ENCODE measurements around the gene REV3L.

Gene REV3L

DNA sequence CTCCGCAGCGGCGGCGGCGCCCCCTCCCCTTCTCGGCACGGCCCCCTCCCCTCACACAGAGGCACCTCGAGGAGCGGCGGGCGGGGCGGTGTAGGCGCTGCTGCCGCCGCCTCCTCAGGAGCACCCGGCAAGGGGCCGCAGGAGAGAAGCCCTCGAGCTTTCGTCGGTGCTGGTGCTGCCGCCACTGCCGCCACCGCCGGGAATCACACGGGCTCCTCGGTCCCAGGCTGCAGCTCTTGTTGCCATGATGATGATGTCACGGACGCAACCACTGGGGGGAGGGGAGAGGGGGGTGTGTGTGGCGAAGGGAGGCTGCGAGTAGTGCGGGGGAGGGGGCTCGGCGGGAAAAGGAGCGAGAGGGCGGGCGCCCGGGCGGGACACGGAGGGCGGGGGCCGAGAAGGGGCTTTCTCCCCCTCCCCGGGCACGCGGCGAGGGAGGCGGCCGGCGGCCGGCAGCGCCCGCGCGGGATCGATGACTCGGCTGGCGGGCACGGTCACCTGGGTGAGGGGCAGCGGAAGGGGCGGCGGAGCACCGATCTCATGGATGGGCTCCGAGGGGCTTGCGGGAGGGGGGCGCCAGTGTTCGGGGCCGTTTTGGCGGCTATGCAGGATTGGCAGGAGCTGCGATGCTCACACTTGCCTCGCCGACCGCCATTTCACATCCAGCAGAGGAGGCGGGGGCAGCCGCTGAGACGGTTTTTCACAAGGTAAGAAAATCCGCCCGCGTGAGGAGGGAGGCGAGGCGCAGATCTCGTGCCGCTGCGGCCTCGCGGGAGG, at the start of gene REV3L:
Gene REV3L, minus strand, starts transcription at position 260 of the 777 bp plus-strand sequence. CDS start 330 bp downstream, outside the sequence.
- DNase-seq (ENCODE audit: low read depth), result peak; percentile 96
- TF ChIP-seq MAX (IDR thresholded peaks at IDR 0.05; ENCODE audit: low read depth, low read length) (no peak; the same call in 1 of the 2 replicates), MYC (IDR thresholded peaks at IDR 0.05; ENCODE audit: low read depth, low read length) (peak; percentile 67; the same call in 1 of the 2 replicates), POLR2A (IDR thresholded peaks at IDR 0.05; ENCODE audit: extremely low read depth, insufficient read length) (peak; percentile 65)
- TF ChIP-seq, protein P1, sequence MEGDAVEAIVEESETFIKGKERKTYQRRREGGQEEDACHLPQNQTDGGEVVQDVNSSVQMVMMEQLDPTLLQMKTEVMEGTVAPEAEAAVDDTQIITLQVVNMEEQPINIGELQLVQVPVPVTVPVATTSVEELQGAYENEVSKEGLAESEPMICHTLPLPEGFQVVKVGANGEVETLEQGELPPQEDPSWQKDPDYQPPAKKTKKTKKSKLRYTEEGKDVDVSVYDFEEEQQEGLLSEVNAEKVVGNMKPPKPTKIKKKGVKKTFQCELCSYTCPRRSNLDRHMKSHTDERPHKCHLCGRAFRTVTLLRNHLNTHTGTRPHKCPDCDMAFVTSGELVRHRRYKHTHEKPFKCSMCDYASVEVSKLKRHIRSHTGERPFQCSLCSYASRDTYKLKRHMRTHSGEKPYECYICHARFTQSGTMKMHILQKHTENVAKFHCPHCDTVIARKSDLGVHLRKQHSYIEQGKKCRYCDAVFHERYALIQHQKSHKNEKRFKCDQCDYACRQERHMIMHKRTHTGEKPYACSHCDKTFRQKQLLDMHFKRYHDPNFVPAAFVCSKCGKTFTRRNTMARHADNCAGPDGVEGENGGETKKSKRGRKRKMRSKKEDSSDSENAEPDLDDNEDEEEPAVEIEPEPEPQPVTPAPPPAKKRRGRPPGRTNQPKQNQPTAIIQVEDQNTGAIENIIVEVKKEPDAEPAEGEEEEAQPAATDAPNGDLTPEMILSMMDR (IDR thresholded peaks at IDR 0.05; ENCODE audit: low read depth, low read length), result no peak

DNA sequence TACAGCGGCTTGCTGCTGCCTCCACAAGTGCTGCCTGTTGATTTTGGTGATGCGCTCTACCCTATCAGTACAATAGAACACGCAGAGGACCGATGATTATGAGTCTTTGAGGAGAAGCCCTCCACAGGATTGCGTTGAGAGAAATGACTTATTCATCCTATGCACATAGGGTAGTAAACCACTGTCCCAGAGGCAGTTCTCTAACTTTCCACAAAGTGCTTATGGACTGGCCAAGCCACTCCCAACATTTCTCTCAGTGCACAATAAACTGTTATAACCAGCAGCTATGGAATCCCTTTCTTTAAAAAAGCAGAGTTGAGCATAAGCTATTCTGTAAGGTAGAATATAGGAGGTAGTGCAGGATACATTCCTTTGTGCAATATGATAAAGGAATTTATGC, 48.2 kb upstream of the REV3L start:
- no peak overlapping the region for H3K4me3 ChIP-seq (ENCODE audit: low read depth, low read length)
- TF ChIP-seq MYC (IDR thresholded peaks at IDR 0.05; ENCODE audit: low read depth, low read length) (no peak), POLR2A (IDR thresholded peaks at IDR 0.05; ENCODE audit: extremely low read depth, insufficient read length) (no peak), MAX (IDR thresholded peaks at IDR 0.05; ENCODE audit: low read depth, low read length) (no peak)
- TF ChIP-seq, protein P1 (IDR thresholded peaks at IDR 0.05; ENCODE audit: low read depth, low read length), result no peak
- no peak for DNase-seq (ENCODE audit: low read depth)

More for the DNA sequence above, at the start of gene REV3L:
- peak within 1 kb of the TSS; percentile 90 for H3K4me3 ChIP-seq (ENCODE audit: low read depth, low read length)

- DNase-seq (ENCODE audit: low read depth), result no peak
- H3K4me3 ChIP-seq (ENCODE audit: low read depth, low read length), result no peak overlapping the region
- TF ChIP-seq POLR2A (IDR thresholded peaks at IDR 0.05; ENCODE audit: extremely low read depth, insufficient read length) (no peak), MYC (IDR thresholded peaks at IDR 0.05; ENCODE audit: low read depth, low read length) (no peak), MAX (IDR thresholded peaks at IDR 0.05; ENCODE audit: low read depth, low read length) (no peak)
- TF ChIP-seq, protein P1 (IDR thresholded peaks at IDR 0.05; ENCODE audit: low read depth, low read length), result no peak
Observed at GRCh38 chr6:111530667-111531066, 47.6 kb upstream of the REV3L start.

DNA sequence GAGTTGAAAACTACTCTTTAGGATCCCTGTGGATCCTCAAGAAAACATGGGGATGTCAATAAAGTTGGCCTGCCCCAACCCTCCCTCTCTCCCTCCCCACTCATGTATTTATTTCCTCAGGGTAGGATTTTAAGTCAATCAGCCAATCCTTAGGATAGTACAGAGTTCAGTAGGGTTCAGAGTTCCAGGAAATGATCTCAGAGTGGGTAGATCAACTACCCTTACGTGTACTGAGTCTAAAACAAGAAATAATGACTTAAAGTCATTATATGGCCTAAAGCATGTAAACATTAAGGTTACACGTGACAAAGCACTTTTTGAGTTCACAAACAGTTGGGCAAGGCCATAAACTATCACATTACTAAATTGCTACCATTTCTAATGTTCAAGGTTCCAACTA, 47.2 kb upstream of the REV3L start:
- TF ChIP-seq MAX (IDR thresholded peaks at IDR 0.05; ENCODE audit: low read depth, low read length), result no peak
- no peak for TF ChIP-seq MYC (IDR thresholded peaks at IDR 0.05; ENCODE audit: low read depth, low read length)
- no peak overlapping the region for H3K4me3 ChIP-seq (ENCODE audit: low read depth, low read length)
- no peak for DNase-seq (ENCODE audit: low read depth)

GRCh38 chr6:111527367-111527766, 44.3 kb upstream of the REV3L start:
- DNase-seq (ENCODE audit: low read depth), result no peak
- no peak overlapping the region for H3K4me3 ChIP-seq (ENCODE audit: low read depth, low read length)
- no peak for TF ChIP-seq POLR2A (IDR thresholded peaks at IDR 0.05; ENCODE audit: extremely low read depth, insufficient read length)
- TF ChIP-seq, protein P1 (IDR thresholded peaks at IDR 0.05; ENCODE audit: low read depth, low read length), result no peak
- no peak for TF ChIP-seq MAX (IDR thresholded peaks at IDR 0.05; ENCODE audit: low read depth, low read length)
- TF ChIP-seq MYC (IDR thresholded peaks at IDR 0.05; ENCODE audit: low read depth, low read length), result no peak

DNA sequence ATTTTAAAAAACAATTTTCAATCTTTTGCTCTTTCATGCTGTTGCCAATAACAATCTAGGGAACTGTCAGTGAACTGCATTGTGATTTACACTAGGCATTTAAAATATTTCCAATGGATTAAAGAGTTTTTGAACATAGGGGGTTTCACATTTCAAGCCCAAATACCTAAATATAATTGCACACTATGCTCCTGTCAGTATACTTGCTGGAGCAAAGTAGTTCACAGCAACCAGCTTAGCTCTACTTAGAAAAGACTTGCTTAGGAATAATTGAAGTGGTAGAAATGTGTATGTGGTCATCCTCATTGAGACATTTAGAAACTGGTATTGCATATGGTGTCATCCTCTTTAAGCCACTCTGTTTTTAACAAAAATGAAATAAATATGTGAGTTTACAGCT, 41.7 kb upstream of the REV3L start:
- no peak for TF ChIP-seq MAX (IDR thresholded peaks at IDR 0.05; ENCODE audit: low read depth, low read length)
- TF ChIP-seq POLR2A (IDR thresholded peaks at IDR 0.05; ENCODE audit: extremely low read depth, insufficient read length), result no peak
- DNase-seq (ENCODE audit: low read depth), result no peak
- H3K4me3 ChIP-seq (ENCODE audit: low read depth, low read length), result no peak overlapping the region
